ENCODE data around the gene COL11A2.

The COL11A2 gene

GRCh38 chr6:33206027-33206863 is 14.0 kb upstream of the COL11A2 start:
- DNase-seq: no peak

GRCh38 chr6:33205191-33206026 is 13.1 kb upstream of the COL11A2 start:
- DNase-seq: peak in 1 of 2 donors; percentile 51

GRCh38 chr6:33204415-33205190 is 12.3 kb upstream of the COL11A2 start, which contains the start of gene HSD17B8:
TSS of gene HSD17B8 (plus strand) at chr6:33204655. CDS start at chr6:33204669, 14 bp downstream.
- DNase-seq: peak; percentile 89 to 92

- no peak for DNase-seq
These were observed 11.8 kb upstream of the COL11A2 start for GRCh38 chr6:33204165-33204414.

- DNase-seq: no peak
These were observed 11.3 kb upstream of the COL11A2 start for GRCh38 chr6:33203443-33204164.

- no peak for DNase-seq
These were observed 10.5 kb upstream of the COL11A2 start for GRCh38 chr6:33202799-33203198.

- no peak for DNase-seq
These were observed 9.7 kb upstream of the COL11A2 start for GRCh38 chr6:33201935-33202334.

GRCh38 chr6:33201147-33201545 is 8.9 kb upstream of the COL11A2 start:
- no peak for DNase-seq

- peak; percentile 96 to 98 for DNase-seq
These were observed 8.2 kb upstream of the COL11A2 start, which contains the start of the genes RXRB and SLC39A7 for GRCh38 chr6:33200219-33201146. TSS of gene RXRB (minus strand) at chr6:33200665. CDS start at chr6:33200476, 189 bp downstream. TSS of gene SLC39A7 (plus strand) at chr6:33200867. CDS start at chr6:33201246, 379 bp downstream.

- DNase-seq: peak in 1 of 2 donors; percentile 60
These were observed 7.5 kb upstream of the COL11A2 start for GRCh38 chr6:33199687-33200218.

- no peak for DNase-seq
These were observed 6.7 kb upstream of the COL11A2 start for GRCh38 chr6:33198853-33199436.

GRCh38 chr6:33198159-33198852 is 6.0 kb upstream of the COL11A2 start:
- no peak for DNase-seq

- DNase-seq: no peak
These were observed 5.3 kb upstream of the COL11A2 start for GRCh38 chr6:33197431-33198048.

GRCh38 chr6:33195304-33196165 is 3.3 kb upstream of the COL11A2 start:
- no peak for DNase-seq

- DNase-seq: no peak
These were observed 2.2 kb upstream of the COL11A2 start for GRCh38 chr6:33194431-33194979.

GRCh38 chr6:33193619-33194018 is 1.4 kb upstream of the COL11A2 start:
- no peak for DNase-seq

GRCh38 chr6:33192671-33193602 is 670 bp upstream of the COL11A2 start:
- DNase-seq: no peak
